ENCODE data around the gene KRTAP2-3. TPM values are rescaled to one million over a fixed set of nuclear protein-coding genes. Genes with fewer than 3 reads are reported as not detected.

KRTAP2-3 gene
- total RNA-seq, 1 donor from 2014 or later, result not detected

DNA sequence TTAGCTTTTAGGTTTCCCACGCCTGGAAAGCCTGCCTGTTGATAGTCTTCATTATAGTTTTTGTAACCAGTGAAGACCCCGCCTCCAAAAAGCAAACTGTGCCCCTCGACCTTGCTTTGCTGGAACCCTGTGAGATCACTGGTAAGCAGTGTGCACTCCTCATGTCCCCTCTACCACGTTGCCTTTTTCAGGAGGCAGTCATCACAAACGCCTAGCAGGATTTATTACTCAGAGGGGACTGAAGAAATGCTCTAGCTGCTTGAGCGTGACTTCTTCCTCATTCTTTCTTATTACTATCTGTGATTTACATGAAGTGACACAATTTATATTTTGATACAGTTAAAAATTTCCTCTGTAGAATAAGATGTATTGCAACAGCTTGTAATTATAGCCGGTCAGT, 44.5 kb downstream of the KRTAP2-3 start:
- TF ChIP-seq POLR2A (IDR thresholded peaks at IDR 0.05), result no peak
- H3K4me3 ChIP-seq, result no peak overlapping the region
- intact Hi-C loops (cut with DNase I), result no loop called here
- DNase-seq (ENCODE audit: extremely low spot score in 2 of 2), result no peak
- no peaks in the 10 kb centered on the region for H3K27me3 ChIP-seq
- no peaks in the 10 kb centered on the region for H3K36me3 ChIP-seq
- peaks cover 7% of the 10 kb centered on the region for H3K4me1 ChIP-seq
- no peak overlapping the region for H3K27ac ChIP-seq
- H3K9me3 ChIP-seq, result no peaks in the 10 kb centered on the region

DNA sequence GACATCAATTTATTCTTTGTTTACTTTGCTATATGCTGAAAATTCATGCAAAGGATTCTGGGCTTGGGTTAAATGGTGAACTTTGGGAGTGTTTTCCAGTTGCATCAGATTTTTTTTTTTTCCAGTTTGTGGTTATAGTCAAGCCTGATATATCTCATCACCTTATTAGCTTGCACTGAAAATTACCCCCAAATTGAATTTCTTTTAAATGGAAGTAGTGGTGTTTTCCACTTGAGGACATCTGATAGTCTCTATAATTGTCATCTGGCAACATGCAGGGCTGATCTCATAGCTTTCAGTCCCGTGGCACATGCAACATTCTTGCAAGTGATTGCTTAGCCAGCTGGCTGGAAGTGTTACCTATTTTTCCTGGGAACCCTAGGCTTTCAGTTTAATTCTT, 46.3 kb downstream of the KRTAP2-3 start:
- Histone ChIP-seq H3K4me3 (no peak overlapping the region), H3K4me1 (peaks cover 7% of the 10 kb centered on the region), H3K36me3 (no peaks in the 10 kb centered on the region), H3K27ac (peak overlapping the region; percentile 73), H3K9me3 (no peaks in the 10 kb centered on the region), H3K27me3 (no peaks in the 10 kb centered on the region)
- intact Hi-C loops (cut with DNase I), result no loop called here
- DNase-seq (ENCODE audit: extremely low spot score in 2 of 2), result no peak
- no peak for TF ChIP-seq POLR2AphosphoS5 (IDR thresholded peaks at IDR 0.05; ENCODE audit: insufficient read depth in 1 of 2, low read depth in 1 of 2)
- TF ChIP-seq, protein P1, sequence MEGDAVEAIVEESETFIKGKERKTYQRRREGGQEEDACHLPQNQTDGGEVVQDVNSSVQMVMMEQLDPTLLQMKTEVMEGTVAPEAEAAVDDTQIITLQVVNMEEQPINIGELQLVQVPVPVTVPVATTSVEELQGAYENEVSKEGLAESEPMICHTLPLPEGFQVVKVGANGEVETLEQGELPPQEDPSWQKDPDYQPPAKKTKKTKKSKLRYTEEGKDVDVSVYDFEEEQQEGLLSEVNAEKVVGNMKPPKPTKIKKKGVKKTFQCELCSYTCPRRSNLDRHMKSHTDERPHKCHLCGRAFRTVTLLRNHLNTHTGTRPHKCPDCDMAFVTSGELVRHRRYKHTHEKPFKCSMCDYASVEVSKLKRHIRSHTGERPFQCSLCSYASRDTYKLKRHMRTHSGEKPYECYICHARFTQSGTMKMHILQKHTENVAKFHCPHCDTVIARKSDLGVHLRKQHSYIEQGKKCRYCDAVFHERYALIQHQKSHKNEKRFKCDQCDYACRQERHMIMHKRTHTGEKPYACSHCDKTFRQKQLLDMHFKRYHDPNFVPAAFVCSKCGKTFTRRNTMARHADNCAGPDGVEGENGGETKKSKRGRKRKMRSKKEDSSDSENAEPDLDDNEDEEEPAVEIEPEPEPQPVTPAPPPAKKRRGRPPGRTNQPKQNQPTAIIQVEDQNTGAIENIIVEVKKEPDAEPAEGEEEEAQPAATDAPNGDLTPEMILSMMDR (IDR thresholded peaks at IDR 0.05), result no peak
- TF ChIP-seq POLR2A (IDR thresholded peaks at IDR 0.05), result no peak

DNA sequence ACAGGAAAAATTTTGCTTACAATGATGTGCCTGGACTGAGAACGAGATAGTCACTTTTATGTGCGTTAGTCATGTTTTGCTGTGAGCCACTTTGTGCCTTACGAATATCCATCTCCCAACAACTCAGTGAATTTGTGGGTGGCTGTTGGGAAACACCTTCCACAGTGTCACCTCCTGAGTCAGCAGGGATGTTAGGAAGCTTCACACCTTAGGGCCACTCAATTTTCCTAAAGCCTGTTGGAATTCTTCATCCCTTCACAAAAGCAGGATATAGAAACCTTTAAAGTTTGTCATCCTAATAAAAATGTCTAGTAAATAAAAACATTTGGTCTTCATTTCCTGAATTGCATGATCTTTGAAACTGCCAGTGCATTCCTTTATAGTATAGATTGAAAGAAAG, 46.7 kb downstream of the KRTAP2-3 start:
- Histone ChIP-seq H3K4me3 (no peak overlapping the region), H3K36me3 (no peaks in the 10 kb centered on the region), H3K9me3 (no peaks in the 10 kb centered on the region), H3K4me1 (peaks cover 7% of the 10 kb centered on the region), H3K27ac (peak overlapping the region; percentile 73), H3K27me3 (no peaks in the 10 kb centered on the region)
- TF ChIP-seq POLR2AphosphoS5 (IDR thresholded peaks at IDR 0.05; ENCODE audit: insufficient read depth in 1 of 2, low read depth in 1 of 2), result no peak
- TF ChIP-seq, protein P1 (IDR thresholded peaks at IDR 0.05), result no peak
- no peak for TF ChIP-seq POLR2A (IDR thresholded peaks at IDR 0.05)
- DNase-seq (ENCODE audit: extremely low spot score in 2 of 2), result no peak
- intact Hi-C loops (cut with DNase I), result no loop called here

DNA sequence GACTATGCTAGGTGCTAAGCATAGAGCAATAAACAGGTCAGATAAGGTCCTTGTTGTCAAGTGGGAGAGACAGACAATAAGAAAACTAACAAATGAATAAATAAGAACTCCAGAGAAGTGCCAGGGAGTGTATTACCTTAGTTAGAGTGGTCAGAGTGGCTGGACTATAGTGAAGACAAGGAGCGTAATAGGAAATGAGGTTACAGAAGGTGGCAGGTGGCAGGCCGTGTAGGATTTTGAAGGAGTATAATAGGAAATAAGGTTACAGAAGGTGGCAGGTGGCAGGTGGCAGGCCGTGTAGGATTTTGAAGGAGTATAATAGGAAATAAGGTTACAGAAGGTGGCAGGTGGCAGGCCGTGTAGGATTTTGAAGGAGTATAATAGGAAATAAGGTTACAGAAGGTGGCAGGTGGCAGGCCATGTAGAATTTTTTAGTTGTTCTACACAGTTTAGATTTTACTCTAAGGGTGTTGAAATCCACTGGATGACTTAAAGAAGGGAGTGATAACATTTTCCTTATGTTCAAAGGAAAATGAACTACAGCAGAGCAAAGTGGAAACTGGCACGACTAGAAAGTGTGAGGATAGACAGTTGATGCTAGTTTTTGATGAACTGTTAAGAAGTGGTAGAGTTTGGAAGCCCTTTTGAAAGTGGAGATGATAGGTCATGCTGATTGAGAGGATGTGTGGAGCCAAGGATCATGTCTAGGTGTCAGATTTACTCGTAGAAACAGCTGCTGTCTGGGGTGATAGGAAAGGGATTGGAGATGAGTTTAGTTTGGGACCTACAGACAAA, 47.4 kb downstream of the KRTAP2-3 start:
- peaks cover 7% of the 10 kb centered on the region for H3K4me1 ChIP-seq
- intact Hi-C loops (cut with DNase I), result no loop called here
- TF ChIP-seq, protein P1 (IDR thresholded peaks at IDR 0.05), result no peak
- TF ChIP-seq POLR2A (IDR thresholded peaks at IDR 0.05) (no peak), POLR2AphosphoS5 (IDR thresholded peaks at IDR 0.05; ENCODE audit: insufficient read depth in 1 of 2, low read depth in 1 of 2) (no peak)
- H3K36me3 ChIP-seq, result no peaks in the 10 kb centered on the region
- no peak for DNase-seq (ENCODE audit: extremely low spot score in 2 of 2)
- H3K9me3 ChIP-seq, result no peaks in the 10 kb centered on the region
- H3K27me3 ChIP-seq, result no peaks in the 10 kb centered on the region
- H3K4me3 ChIP-seq, result no peak overlapping the region
- H3K27ac ChIP-seq, result peak overlapping the region; percentile 73

DNA sequence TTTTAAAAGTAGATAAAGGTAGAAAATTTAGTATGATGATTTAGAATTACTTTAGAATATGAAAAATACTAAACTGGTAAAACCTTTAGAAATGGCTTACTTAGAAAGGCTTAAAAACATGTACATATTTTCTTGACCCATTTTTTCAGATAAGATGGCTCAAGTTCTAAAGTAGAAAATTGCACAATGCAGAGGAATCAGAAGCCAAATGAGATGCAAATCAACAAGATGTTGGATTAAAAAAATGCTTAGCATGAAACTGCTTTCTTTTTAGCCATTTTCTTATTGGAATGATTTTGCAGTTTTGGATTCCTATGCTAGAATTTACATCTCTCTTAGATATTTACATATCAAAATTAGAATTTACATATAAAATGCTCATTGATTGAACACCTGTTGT, 49.5 kb downstream of the KRTAP2-3 start:
- H3K27me3 ChIP-seq, result no peaks in the 10 kb centered on the region
- H3K9me3 ChIP-seq, result no peaks in the 10 kb centered on the region
- peaks cover 7% of the 10 kb centered on the region for H3K4me1 ChIP-seq
- no peak overlapping the region for H3K27ac ChIP-seq
- H3K4me3 ChIP-seq, result no peak overlapping the region
- TF ChIP-seq POLR2AphosphoS5 (IDR thresholded peaks at IDR 0.05; ENCODE audit: insufficient read depth in 1 of 2, low read depth in 1 of 2), result no peak
- no peak for TF ChIP-seq POLR2A (IDR thresholded peaks at IDR 0.05)
- TF ChIP-seq, protein P1 (IDR thresholded peaks at IDR 0.05), result no peak
- intact Hi-C loops (cut with DNase I), result no loop called here
- DNase-seq (ENCODE audit: extremely low spot score in 2 of 2), result no peak
- no peaks in the 10 kb centered on the region for H3K36me3 ChIP-seq
